GM18498 (cell line): ENCODE results near the gene ACVR1B.
A peak's percentile ranks its signal among the peaks of the same experiment; 100 is the strongest.

Source experiments
- ATAC-seq: cut with Tn5 transposase; IDR thresholded peaks from one replicate; pipeline ENCODE4 v1.9.1; 2021; ENCODE audit warnings: mild to moderate bottlenecking, moderate library complexity; ENCODE audit not compliant: unreplicated experiment

Gene ACVR1B

GRCh38 chr12:51951199-51951842, at the start of gene ACVR1B:
TSS of gene ACVR1B (plus strand) at chr12:51951699. CDS start at chr12:51951744, 45 bp downstream.
- peak; percentile 89 for ATAC-seq

- no peak for ATAC-seq
These were observed 49.6 kb upstream of the ACVR1B start for GRCh38 chr12:51901881-51902280.

- no peak for ATAC-seq
These were observed 46.5 kb upstream of the ACVR1B start for GRCh38 chr12:51904951-51905470.

- no peak for ATAC-seq
These were observed 45.7 kb upstream of the ACVR1B start for GRCh38 chr12:51905471-51906429.

GRCh38 chr12:51906430-51907082, 44.9 kb upstream of the ACVR1B start:
- no peak for ATAC-seq

GRCh38 chr12:51907083-51907855, 44.2 kb upstream of the ACVR1B start, which contains the start of gene ACVRL1:
TSS of gene ACVRL1 (plus strand) at chr12:51907504. CDS start at chr12:51912475, 4,971 bp downstream.
- ATAC-seq = no peak

GRCh38 chr12:51907856-51908425, 43.6 kb upstream of the ACVR1B start:
- no peak for ATAC-seq

- no peak for ATAC-seq
These were observed 42.5 kb upstream of the ACVR1B start for GRCh38 chr12:51908876-51909592.

- no peak for ATAC-seq
These were observed 41.3 kb upstream of the ACVR1B start for GRCh38 chr12:51910168-51910567.

- no peak for ATAC-seq
These were observed 40.8 kb upstream of the ACVR1B start for GRCh38 chr12:51910691-51911090.

GRCh38 chr12:51911307-51911706, 40.2 kb upstream of the ACVR1B start:
- no peak for ATAC-seq

GRCh38 chr12:51911788-51912711, 39.4 kb upstream of the ACVR1B start:
- no peak for ATAC-seq

- ATAC-seq = no peak
These were observed 38.1 kb upstream of the ACVR1B start for GRCh38 chr12:51913071-51914033.

- no peak for ATAC-seq
These were observed 37.2 kb upstream of the ACVR1B start for GRCh38 chr12:51914034-51914923.

GRCh38 chr12:51915003-51915625, 36.4 kb upstream of the ACVR1B start:
- no peak for ATAC-seq

- ATAC-seq = no peak
These were observed 35.5 kb upstream of the ACVR1B start for GRCh38 chr12:51915951-51916350.
